BJ (cell line): ENCODE measurements around the gene SLIT3. TPM values are rescaled to one million over a fixed set of nuclear protein-coding genes. Genes with fewer than 3 reads are reported as not detected.

Source experiments
- CTCF ChIA-PET: fragments of 350-600 bp; formaldehyde crosslinking; extraction: SDS; loops from one replicate; lab custom pipeline; 2021; ENCODE audit warnings: antibody characterized with exemption, inconsistent platforms; lab: Yijun Ruan, JAX
- POLR2A ChIA-PET: fragments of 300-600 bp; sonication (Branson Sonifier 250); formaldehyde crosslinking; extraction: SDS; loops from one replicate; lab custom pipeline; 2021; ENCODE audit warnings: antibody characterized with exemption; lab: Charles Lee
- DNase-seq: peaks from one replicate; pipeline ENCODE4 v3.0.0-alpha.2; 2011; ENCODE audit warnings: low read depth
- H3K27me3 ChIP-seq: 2 replicates; pipeline ENCODE4 v1.6.0; 2011; ENCODE audit warnings: low read length; ENCODE audit not compliant: control insufficient read depth, insufficient read depth
- H3K36me3 ChIP-seq: 2 replicates; pipeline ENCODE4 v1.5.1; 2011; ENCODE audit warnings: low read length; ENCODE audit not compliant: control insufficient read depth, insufficient read depth
- H3K4me3 ChIP-seq: 2 replicates; pipeline ENCODE4 v1.5.1; 2011; ENCODE audit warnings: low read depth, mild to moderate bottlenecking, control low read depth, low read length
- polyA plus RNA-seq: library from polyadenylated mRNA; depleted of rRNA; stranded (reverse); fragments of >200 nt; gene quantifications from 2 replicates; pipeline ENCODE4 v1.2.3, GENCODE V29; 2011
- TF ChIP-seq, protein P1 (sequence below): IDR thresholded peaks from 2 replicates; pipeline ENCODE4 v1.5.1; 2011; ENCODE audit warnings: low read depth, mild to moderate bottlenecking, control low read depth, inconsistent platforms, low read length, moderate library complexity; ENCODE audit not compliant: insufficient read depth

Gene SLIT3
- polyA plus RNA-seq, 1 experiment, result 26.8 TPM

DNA sequence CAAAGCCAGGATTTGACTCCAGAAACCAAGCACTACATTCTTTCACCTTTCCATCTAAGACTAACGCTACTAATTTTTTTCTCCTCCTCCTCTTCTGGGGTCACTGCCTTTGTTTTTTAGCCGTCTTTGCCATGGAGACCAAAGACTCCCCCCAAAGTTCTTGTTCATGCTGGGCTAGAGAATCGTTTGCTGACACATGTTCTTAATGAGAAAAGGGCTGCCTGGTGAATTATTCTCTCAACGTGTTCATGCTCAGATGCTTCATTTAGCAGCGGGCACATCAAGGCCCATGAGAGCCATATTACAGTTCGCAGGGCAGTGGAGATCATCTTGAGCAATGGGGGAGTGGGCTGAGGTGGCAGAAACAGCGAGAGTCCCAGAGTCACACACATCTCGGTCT lies 134.9 kb downstream of the SLIT3 start:
- CTCF ChIA-PET, result no interaction called here

GRCh38 chr5:169165052-169165451 lies 135.9 kb downstream of the SLIT3 start:
- H3K4me3 ChIP-seq, result no peak overlapping the region
- CTCF ChIA-PET, result interaction anchor here (1.3 kb wide), 1 partner anchor 7 kb away, joined by 4 read pairs; no protein-coding TSS in a partner anchor
- TF ChIP-seq, protein P1, sequence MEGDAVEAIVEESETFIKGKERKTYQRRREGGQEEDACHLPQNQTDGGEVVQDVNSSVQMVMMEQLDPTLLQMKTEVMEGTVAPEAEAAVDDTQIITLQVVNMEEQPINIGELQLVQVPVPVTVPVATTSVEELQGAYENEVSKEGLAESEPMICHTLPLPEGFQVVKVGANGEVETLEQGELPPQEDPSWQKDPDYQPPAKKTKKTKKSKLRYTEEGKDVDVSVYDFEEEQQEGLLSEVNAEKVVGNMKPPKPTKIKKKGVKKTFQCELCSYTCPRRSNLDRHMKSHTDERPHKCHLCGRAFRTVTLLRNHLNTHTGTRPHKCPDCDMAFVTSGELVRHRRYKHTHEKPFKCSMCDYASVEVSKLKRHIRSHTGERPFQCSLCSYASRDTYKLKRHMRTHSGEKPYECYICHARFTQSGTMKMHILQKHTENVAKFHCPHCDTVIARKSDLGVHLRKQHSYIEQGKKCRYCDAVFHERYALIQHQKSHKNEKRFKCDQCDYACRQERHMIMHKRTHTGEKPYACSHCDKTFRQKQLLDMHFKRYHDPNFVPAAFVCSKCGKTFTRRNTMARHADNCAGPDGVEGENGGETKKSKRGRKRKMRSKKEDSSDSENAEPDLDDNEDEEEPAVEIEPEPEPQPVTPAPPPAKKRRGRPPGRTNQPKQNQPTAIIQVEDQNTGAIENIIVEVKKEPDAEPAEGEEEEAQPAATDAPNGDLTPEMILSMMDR, result no peak

More for the DNA sequence above, 134.9 kb downstream of the SLIT3 start:
- no peak overlapping the region for H3K4me3 ChIP-seq
- DNase-seq, result no peak
- H3K27me3 ChIP-seq, result no peaks in the 10 kb centered on the region; the same call in 1 of the 2 replicates
- TF ChIP-seq, protein P1, result no peak
- no peaks in the 10 kb centered on the region for H3K36me3 ChIP-seq
- POLR2A ChIA-PET, result no interaction called here

DNA sequence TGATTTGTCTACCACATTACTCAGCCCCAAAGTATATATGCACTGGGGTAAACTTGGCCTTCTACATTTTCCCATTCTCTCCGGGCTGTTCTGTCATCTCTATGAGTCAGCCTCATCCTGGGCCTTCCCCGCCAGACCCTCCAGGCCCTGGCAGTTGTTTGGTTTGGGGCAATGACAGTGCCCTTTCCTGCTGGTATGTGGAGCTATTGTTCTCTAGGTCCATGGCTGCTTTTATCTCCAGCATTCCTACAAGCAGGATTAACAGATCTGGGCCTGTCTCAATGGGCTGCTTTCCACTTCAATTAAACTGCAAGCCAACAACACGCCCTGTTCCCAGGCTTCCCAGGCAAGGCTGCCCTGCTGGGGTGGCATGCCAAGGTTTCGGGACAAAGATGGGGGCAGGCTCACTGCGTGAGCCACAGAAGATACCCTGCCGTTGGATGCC lies 136.4 kb downstream of the SLIT3 start:
- POLR2A ChIA-PET, result no interaction called here
- no peak overlapping the region for H3K4me3 ChIP-seq
- TF ChIP-seq, protein P1, result no peak
- CTCF ChIA-PET, result interaction anchor here (1.3 kb wide), 1 partner anchor 8 kb away, joined by 4 read pairs; no protein-coding TSS in a partner anchor
- no peaks in the 10 kb centered on the region for H3K36me3 ChIP-seq
- H3K27me3 ChIP-seq, result no peaks in the 10 kb centered on the region; the same call in 1 of the 2 replicates
- DNase-seq, result no peak

More at GRCh38 chr5:169165052-169165451, 135.9 kb downstream of the SLIT3 start:
- no peak for DNase-seq
- POLR2A ChIA-PET, result no interaction called here
- Histone ChIP-seq H3K27me3 (no peaks in the 10 kb centered on the region; the same call in 1 of the 2 replicates), H3K36me3 (no peaks in the 10 kb centered on the region)

GRCh38 chr5:169162407-169162806 lies 138.5 kb downstream of the SLIT3 start:
- ChIA-PET CTCF (interaction anchor here (0.7 to 1.9 kb wide), 2 partner anchors 170 to 215 kb away, joined by 3 to 5 read pairs; no protein-coding TSS in a partner anchor), POLR2A (no interaction called here)
- no peak overlapping the region for H3K4me3 ChIP-seq
- no peak for DNase-seq
- no peaks in the 10 kb centered on the region for H3K36me3 ChIP-seq
- TF ChIP-seq, protein P1, result no peak
- no peaks in the 10 kb centered on the region for H3K27me3 ChIP-seq

DNA sequence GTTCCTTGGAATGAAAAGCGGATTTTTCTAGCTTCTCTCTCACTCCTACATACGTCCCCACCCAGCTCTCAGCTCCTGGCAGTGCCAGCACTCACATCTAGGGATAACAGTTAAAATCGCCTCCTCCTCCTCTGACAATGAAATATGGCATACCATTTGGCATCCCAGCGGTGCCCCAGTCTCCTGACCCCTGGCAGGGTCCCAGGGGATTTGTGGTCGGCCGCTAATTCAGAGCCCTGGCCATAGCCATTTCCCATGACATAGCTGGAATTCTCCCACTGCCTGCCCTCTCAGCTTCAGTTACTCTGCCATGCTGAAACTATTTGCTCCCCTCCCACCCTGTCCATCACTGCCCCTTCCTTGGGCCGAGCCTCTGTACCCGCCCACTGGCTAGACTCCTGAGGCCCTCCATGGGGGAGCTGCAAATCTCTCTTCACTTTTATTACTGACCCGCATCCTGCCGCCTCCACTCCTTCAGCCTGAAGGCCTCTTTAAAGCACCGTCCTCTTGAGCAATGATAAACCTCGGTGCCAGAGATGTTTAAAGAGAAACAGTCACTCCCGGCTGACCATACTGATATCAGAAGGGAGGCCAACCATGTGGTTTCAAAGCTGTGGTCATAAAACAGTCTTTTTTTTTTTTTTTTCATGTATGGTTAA lies 139.8 kb downstream of the SLIT3 start:
- no peaks in the 10 kb centered on the region for H3K36me3 ChIP-seq
- H3K27me3 ChIP-seq, result no peaks in the 10 kb centered on the region
- H3K4me3 ChIP-seq, result no peak overlapping the region
- ChIA-PET POLR2A (interaction anchor here (0.6 to 0.9 kb wide), 2 partner anchors 52 to 140 kb away, joined by 3 read pairs; partner anchors contain the start of gene SLIT3), CTCF (interaction anchor here (0.6 to 1.9 kb wide), 10 partner anchors 12 to 231 kb away, joined by 3 to 5 read pairs (median 3); partner anchors contain the start of gene SLIT3)
- TF ChIP-seq, protein P1, result no peak
- peak; percentile 91 for DNase-seq
